ENCODE results near the gene CCDC141.

Gene CCDC141

DNA sequence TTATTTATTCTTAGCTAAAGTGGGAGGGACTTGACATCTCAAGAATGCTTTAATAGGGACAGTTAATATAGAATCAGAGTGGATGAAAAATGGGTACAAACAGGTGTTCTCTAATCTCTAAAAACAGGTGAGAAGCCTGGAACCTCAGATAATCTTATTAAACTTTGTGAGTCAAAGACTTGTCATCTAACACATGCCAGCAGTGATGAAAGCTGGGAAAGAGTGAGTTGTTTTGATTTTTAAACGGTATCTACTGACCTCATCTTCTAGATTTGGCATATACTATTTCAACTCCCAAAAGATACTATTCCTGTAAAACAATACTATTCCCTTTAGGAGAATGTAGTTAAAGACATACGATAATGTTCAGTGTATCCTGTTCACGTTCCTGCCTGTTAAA lies 103.4 kb downstream of the CCDC141 start:
- no peak for TF ChIP-seq POLR2AphosphoS5 (IDR thresholded peaks at IDR 0.05; ENCODE audit: low read depth, low read length)
- TF ChIP-seq, protein P1, sequence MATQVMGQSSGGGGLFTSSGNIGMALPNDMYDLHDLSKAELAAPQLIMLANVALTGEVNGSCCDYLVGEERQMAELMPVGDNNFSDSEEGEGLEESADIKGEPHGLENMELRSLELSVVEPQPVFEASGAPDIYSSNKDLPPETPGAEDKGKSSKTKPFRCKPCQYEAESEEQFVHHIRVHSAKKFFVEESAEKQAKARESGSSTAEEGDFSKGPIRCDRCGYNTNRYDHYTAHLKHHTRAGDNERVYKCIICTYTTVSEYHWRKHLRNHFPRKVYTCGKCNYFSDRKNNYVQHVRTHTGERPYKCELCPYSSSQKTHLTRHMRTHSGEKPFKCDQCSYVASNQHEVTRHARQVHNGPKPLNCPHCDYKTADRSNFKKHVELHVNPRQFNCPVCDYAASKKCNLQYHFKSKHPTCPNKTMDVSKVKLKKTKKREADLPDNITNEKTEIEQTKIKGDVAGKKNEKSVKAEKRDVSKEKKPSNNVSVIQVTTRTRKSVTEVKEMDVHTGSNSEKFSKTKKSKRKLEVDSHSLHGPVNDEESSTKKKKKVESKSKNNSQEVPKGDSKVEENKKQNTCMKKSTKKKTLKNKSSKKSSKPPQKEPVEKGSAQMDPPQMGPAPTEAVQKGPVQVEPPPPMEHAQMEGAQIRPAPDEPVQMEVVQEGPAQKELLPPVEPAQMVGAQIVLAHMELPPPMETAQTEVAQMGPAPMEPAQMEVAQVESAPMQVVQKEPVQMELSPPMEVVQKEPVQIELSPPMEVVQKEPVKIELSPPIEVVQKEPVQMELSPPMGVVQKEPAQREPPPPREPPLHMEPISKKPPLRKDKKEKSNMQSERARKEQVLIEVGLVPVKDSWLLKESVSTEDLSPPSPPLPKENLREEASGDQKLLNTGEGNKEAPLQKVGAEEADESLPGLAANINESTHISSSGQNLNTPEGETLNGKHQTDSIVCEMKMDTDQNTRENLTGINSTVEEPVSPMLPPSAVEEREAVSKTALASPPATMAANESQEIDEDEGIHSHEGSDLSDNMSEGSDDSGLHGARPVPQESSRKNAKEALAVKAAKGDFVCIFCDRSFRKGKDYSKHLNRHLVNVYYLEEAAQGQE (IDR thresholded peaks at IDR 0.05; ENCODE audit: insufficient read depth in 1 of 2, low read depth in 2 of 2, low read length in 2 of 2) = no peak
- TF ChIP-seq FOXP2 (optimal IDR thresholded peaks at IDR 0.05; ENCODE audit: borderline replicate concordance, extremely low read depth, extremely low read length, insufficient read depth) = no peak
- no peak for TF ChIP-seq TAF1 (IDR thresholded peaks at IDR 0.05; ENCODE audit: borderline replicate concordance, insufficient read depth, low read length)
- TF ChIP-seq SIN3A (IDR thresholded peaks at IDR 0.05; ENCODE audit: borderline replicate concordance, insufficient read depth, low read length) = no peak

DNA sequence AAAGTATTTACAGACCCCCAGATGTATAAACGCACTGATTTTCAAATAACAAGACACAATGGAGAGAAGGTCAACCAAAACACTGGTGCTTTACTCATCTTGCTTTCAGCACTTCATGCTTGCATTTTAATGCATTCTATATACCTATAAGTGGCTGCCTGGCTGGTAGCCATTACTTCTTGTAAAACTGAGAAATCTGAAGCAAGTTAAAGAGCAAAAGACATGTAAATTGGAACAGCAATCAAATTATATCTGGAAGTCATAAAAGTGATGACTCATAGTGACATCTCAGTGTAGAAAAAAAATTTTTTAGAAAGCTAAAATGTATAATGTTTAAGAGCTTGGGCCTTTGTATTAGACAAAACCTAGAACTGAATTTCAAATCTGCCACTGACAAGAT lies 106.2 kb downstream of the CCDC141 start:
- TF ChIP-seq POLR2AphosphoS5 (IDR thresholded peaks at IDR 0.05; ENCODE audit: low read depth, low read length) = no peak

DNA sequence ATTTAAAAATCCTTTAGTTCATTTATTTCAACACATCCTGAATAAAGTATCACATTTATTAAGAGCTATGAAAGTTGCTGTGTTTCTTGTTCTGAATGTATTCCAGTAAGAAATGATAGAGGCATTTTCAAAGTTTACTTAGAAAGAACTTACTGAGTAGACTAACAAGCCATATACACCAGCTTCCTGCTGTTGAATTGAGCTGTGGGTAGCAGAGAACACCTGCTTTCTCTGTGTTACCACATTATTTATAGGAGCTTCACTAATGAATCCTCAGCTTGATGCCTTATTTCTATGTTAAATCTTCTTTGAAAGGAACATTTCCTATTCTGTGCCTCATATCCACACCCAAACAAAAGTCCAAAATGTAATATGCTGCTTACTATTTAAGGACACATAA lies 115.4 kb downstream of the CCDC141 start:
- no peak for TF ChIP-seq FOXP2 (optimal IDR thresholded peaks at IDR 0.05; ENCODE audit: borderline replicate concordance, extremely low read depth, extremely low read length, insufficient read depth)
- TF ChIP-seq, protein P1 (IDR thresholded peaks at IDR 0.05; ENCODE audit: insufficient read depth in 1 of 2, low read depth in 2 of 2, low read length in 2 of 2) = no peak
- no peak for TF ChIP-seq POLR2AphosphoS5 (IDR thresholded peaks at IDR 0.05; ENCODE audit: low read depth, low read length)
- no peak for TF ChIP-seq SIN3A (IDR thresholded peaks at IDR 0.05; ENCODE audit: borderline replicate concordance, insufficient read depth, low read length)
- no peak for TF ChIP-seq TAF1 (IDR thresholded peaks at IDR 0.05; ENCODE audit: borderline replicate concordance, insufficient read depth, low read length)

DNA sequence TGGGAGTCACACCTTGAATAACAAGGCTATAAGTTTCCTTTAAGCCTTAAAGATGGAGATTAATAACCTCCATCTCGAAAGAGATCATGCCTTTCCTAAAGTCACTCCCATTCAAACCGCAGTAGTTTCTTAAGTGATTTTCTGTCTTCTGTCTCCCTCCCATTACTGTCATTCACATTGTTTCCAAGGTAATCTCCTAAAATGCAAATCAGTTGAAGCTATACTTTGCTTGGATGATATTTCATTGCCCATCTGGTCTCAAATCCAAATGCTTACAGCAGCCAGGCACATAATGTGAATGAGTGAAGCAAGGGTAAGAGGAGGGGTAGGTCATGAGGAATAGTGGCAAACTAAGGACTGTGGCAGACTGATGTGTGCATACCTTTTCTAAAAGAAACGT lies 116.4 kb downstream of the CCDC141 start:
- TF ChIP-seq TAF1 (IDR thresholded peaks at IDR 0.05; ENCODE audit: borderline replicate concordance, insufficient read depth, low read length) = no peak
- no peak for TF ChIP-seq POLR2AphosphoS5 (IDR thresholded peaks at IDR 0.05; ENCODE audit: low read depth, low read length)
- no peak for TF ChIP-seq FOXP2 (optimal IDR thresholded peaks at IDR 0.05; ENCODE audit: borderline replicate concordance, extremely low read depth, extremely low read length, insufficient read depth)
- no peak for TF ChIP-seq SIN3A (IDR thresholded peaks at IDR 0.05; ENCODE audit: borderline replicate concordance, insufficient read depth, low read length)
- TF ChIP-seq, protein P1 (IDR thresholded peaks at IDR 0.05; ENCODE audit: insufficient read depth in 1 of 2, low read depth in 2 of 2, low read length in 2 of 2) = no peak

DNA sequence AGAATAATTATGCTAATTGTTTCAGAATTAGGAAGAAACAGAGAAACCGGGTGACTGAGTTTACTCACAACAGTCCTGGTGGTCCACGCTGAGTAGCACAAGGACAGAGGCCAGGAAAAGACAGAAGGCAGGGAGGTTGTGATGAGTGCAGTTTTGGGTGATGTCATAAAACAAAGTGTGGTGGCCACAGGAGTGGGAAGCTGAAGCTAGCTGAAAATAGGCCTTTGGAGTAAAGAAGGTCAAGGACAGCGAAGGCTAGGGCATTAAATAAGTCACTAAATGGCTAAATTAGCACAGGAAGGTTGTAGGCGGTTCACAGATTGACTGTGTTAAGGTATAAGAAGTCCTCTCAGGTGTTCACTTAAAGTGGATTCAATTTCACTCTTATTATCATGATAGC lies 121.9 kb downstream of the CCDC141 start:
- no peak for TF ChIP-seq POLR2AphosphoS5 (IDR thresholded peaks at IDR 0.05; ENCODE audit: low read depth, low read length)
- TF ChIP-seq, protein P1 (IDR thresholded peaks at IDR 0.05; ENCODE audit: insufficient read depth in 1 of 2, low read depth in 2 of 2, low read length in 2 of 2) = no peak
- TF ChIP-seq FOXP2 (optimal IDR thresholded peaks at IDR 0.05; ENCODE audit: borderline replicate concordance, extremely low read depth, extremely low read length, insufficient read depth) = no peak
- no peak for TF ChIP-seq TAF1 (IDR thresholded peaks at IDR 0.05; ENCODE audit: borderline replicate concordance, insufficient read depth, low read length)
- no peak for TF ChIP-seq SIN3A (IDR thresholded peaks at IDR 0.05; ENCODE audit: borderline replicate concordance, insufficient read depth, low read length)
